Fibroblast of lung (primary cell): Measurements from ENCODE around the gene CLTB.
A peak's percentile ranks its signal among the peaks of the same experiment; 100 is the strongest.

Experiments
- EZH2 ChIP-seq: IDR thresholded peaks from 2 replicates; pipeline ENCODE4 v1.5.1; 2012; ENCODE audit warnings: low read length, control low read depth, mild to moderate bottlenecking; ENCODE audit errors: missing control alignments
- TF ChIP-seq, protein P1 (sequence below), 2 donors: IDR thresholded peaks in 1 of 2; conservative IDR thresholded peaks in 1 of 2; 1 replicate in 1 of 2; 2 replicates in 1 of 2; pipeline ENCODE4 v1.5.1; 2011 to 2012; ENCODE audit warnings: low read length in 2 of 2, control low read depth in 1 of 2, inconsistent platforms in 1 of 2, low read depth in 1 of 2, mild to moderate bottlenecking in 1 of 2

DNA sequence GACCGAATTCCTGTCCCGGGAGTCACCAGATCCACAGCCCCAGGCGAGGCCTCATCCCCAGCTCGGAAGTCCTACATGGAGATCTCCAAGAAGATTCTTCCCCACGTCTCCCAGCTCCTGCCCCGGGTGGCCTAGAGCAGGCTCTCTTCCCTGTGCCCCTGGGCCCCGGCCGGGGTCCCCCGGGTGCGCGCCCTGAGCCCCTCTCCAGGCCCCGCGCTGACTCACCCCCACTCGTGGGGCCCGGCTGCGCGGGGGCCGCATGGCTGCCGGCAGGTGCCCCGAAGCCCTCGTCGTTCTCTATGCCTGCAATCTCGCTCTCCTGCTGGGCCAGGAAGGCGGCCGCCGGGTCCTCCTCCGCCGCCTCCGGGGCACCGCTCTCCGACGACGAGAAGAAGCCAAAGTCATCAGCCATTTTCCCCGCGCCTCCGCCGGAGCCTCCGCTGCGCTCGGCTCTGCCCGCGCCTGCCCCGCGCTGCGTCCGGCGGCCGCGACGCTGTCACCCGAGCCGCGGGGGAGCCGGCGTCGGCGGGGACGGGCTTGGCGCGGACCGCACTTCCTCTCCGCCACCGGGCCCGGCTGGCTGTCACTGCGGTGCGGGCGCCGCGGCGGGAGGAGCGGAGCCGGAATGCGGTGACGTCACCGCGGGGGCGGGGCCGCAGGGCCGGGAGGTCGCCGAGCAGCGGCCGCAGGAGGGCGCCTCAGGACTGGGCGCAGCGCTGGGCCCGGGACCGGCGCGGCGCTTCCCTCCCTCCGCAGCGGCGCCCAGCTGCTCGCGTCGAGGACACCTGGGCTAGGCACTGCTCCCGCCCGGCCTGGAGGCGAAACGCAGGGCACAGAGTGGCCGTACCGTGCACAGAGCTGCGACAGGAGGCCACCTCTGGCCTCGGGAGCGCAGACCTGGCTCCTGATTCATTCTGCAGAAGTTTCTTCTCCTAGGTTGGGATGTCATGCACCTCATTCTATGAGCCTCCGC, at the start of gene CLTB:
- TF ChIP-seq, protein P1, sequence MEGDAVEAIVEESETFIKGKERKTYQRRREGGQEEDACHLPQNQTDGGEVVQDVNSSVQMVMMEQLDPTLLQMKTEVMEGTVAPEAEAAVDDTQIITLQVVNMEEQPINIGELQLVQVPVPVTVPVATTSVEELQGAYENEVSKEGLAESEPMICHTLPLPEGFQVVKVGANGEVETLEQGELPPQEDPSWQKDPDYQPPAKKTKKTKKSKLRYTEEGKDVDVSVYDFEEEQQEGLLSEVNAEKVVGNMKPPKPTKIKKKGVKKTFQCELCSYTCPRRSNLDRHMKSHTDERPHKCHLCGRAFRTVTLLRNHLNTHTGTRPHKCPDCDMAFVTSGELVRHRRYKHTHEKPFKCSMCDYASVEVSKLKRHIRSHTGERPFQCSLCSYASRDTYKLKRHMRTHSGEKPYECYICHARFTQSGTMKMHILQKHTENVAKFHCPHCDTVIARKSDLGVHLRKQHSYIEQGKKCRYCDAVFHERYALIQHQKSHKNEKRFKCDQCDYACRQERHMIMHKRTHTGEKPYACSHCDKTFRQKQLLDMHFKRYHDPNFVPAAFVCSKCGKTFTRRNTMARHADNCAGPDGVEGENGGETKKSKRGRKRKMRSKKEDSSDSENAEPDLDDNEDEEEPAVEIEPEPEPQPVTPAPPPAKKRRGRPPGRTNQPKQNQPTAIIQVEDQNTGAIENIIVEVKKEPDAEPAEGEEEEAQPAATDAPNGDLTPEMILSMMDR (conservative IDR thresholded peaks at IDR 0.05 in 1 of 2, IDR thresholded peaks at IDR 0.05 in 1 of 2; ENCODE audit: low read depth in 1 of 2, low read length in 2 of 2) = peak; percentile 16 to 23
- no peak for TF ChIP-seq EZH2
